AG09319 (cell line): ENCODE data around the gene INTS15.

ENCODE experiments used
- DNase-seq: peaks from one replicate; pipeline ENCODE4 v3.0.0-alpha.2; 2010; ENCODE audit warnings: low read depth; ENCODE audit errors: extremely low read depth
- TF ChIP-seq, protein P1 (sequence below): IDR thresholded peaks from 2 replicates; pipeline ENCODE4 v1.5.1; 2011; ENCODE audit warnings: low read depth, mild to moderate bottlenecking, inconsistent platforms, low read length, moderate library complexity

Gene INTS15

DNA sequence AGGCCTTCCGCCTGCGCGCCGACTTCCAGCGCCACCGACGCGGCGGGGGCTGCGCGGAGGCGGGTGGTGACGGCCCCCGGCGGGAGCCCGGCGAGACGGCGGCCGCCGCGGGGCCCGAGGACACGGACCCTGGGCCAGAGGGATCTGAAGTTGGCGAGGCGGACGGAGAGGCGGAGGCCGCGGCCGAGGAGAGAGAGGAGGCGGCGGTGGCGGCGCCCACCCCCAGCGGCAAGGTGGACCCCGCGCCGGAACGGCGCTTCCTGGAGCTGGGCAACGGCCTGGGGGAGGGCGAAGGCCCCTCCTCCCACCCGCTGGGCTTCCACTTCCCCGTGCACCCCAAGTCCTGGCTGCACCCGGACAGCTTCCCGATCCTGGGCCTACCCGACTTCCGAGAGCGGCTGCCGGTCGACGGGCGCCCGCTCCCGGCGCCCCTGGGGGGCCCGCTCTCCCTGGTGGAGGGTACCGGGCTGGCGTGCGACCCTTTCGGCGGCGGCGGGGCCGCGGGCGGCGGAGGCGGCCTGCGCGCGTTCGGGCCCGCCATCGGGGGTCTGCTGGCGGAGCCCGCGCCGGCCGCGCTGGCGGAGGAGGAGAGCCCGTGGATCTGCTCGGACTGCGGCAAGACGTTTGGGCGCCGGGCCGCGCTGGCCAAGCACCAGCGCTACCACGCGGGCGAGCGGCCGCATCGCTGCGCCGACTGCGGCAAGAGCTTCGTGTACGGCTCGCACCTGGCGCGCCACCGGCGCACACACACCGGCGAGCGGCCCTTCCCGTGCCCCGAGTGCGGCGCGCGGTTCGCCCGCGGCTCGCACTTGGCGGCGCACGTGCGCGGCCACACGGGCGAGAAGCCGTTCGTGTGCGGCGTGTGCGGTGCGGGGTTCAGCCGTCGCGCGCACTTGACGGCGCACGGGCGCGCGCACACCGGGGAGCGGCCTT is 63.5 kb downstream of the INTS15 start:
- no peak for DNase-seq
- TF ChIP-seq, protein P1, sequence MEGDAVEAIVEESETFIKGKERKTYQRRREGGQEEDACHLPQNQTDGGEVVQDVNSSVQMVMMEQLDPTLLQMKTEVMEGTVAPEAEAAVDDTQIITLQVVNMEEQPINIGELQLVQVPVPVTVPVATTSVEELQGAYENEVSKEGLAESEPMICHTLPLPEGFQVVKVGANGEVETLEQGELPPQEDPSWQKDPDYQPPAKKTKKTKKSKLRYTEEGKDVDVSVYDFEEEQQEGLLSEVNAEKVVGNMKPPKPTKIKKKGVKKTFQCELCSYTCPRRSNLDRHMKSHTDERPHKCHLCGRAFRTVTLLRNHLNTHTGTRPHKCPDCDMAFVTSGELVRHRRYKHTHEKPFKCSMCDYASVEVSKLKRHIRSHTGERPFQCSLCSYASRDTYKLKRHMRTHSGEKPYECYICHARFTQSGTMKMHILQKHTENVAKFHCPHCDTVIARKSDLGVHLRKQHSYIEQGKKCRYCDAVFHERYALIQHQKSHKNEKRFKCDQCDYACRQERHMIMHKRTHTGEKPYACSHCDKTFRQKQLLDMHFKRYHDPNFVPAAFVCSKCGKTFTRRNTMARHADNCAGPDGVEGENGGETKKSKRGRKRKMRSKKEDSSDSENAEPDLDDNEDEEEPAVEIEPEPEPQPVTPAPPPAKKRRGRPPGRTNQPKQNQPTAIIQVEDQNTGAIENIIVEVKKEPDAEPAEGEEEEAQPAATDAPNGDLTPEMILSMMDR = no peak

DNA sequence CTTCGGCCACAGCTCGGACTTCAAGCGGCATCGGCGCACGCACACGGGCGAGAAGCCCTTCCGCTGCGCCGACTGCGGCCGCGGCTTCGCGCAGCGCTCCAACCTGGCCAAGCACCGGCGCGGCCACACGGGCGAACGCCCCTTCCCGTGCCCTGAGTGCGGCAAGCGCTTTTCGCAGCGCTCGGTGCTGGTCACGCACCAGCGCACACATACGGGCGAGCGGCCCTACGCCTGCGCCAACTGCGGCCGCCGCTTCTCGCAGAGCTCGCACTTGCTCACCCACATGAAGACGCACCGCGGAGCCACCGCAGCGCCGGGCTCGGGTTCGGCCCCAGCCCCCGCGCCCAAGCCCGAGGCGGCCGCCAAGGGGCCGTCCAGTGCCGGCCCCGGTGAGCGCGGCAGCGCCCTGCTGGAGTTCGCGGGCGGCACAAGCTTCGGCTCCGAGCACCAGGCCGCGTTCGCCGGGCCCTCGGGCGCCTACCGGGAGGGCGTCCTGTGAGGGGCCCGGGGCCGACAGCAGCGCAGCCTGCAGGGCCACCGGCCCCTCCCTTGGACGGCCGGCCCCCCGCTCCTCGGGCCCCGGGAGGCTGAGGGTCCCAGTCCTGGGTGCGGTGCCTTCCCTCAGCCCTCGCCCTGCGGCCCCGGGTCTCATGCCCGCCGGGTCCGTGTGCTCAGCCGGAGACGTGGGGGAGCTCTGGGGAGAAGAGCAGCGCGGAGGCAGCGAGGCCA is 64.5 kb downstream of the INTS15 start:
- DNase-seq = no peak

DNA sequence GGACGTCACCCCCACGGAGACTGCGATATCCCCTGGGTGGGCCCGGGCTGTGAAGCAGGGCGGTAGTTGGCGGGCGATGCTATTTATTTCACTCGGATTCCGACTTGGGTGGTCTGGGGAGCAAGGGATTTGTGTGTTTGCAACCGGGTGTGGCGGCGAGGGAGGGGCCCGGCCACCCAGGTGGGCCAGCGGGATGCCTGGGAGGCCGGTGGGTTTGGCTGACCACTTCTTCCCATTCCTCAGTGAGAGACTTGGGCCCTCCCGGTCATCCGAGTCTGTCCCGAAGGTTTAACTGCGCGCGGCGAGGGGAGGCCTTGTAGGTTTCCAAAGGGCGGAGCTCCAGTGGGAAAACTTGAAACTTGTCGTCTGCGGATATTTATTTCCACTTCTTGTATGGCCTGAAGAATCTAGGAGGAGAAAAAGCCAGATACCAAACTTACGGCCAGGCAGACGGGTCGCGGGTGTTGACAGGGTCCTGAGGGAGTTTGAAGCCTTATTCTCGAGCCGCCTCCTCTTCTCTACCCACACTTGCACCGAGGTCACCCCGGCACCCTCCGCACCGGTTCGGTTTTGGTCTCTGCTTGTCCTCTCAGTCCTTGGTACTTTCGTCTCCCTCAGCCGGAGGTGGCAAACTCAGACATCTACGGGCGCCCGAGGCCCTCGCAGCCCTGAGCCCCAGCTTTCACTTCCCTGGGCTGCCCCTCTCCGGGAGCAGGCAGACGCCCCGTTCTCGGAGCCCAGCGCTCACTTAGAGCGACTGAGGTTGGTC is 65.2 kb downstream of the INTS15 start:
- no peak for DNase-seq
- TF ChIP-seq, protein P1 = no peak

More for the DNA sequence above, 64.5 kb downstream of the INTS15 start:
- TF ChIP-seq, protein P1 = no peak

DNA sequence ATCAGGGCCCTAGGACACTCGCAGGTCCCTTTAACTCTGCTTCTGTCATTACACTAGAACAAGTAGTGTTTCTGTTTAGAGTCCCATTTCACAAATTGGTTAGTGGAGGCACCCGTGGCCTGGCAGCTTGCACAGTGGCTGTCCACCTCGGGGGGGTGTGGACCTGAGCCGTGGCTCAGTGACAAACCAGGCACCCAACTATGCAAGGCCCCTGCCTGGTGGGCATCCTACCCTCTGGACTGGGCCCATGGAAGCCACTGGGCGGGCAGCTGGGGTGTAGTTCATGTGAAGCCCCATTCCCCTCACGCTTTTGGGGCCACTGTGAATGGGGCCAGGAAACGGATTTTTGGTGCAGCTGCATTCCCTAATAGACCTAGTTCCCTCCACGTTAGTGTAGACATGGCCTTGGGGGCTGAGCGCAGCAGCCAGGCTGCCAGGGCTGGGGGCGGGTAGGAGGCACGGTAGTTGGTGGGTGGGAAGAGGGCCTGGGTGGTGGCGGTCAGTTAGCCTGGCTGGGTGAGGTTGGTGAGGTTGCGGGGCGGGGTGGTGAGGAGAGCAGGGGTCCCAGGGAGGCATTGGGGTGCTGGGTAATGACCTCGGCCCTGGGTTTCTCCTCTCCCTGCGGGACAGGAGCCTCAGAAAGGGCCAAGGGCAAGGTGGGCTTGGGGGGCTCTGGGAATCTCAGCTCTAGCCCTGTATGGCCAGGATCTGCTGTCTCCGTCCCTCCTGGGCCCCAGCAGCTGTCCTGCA is 66.0 kb downstream of the INTS15 start:
- no peak for DNase-seq
- TF ChIP-seq, protein P1 = no peak

GRCh38 chr7:6656413-6656812 is 66.6 kb downstream of the INTS15 start:
- no peak for DNase-seq
- TF ChIP-seq, protein P1 = no peak
